Measurements from ENCODE around the gene DEPDC1. TPM values are rescaled to one million over a fixed set of nuclear protein-coding genes. Genes with fewer than 3 reads are reported as not detected.
"Not testable (repeated sequence)": the region's sequence is repeated elsewhere in the genome, so short reads cannot be mapped to it uniquely, and the experiment has no call there.

The DEPDC1 gene
- total RNA-seq, 1 donor from 2014 or later, result 0.26 TPM

- no peak for TF ChIP-seq CTCF (IDR thresholded peaks at IDR 0.05; ENCODE audit: insufficient read depth, low read length, severe bottlenecking)
- no peak overlapping the region for H3K4me3 ChIP-seq (ENCODE audit: low read depth, low read length)
- no peak for DNase-seq (ENCODE audit: low read depth)
- no peaks in the 10 kb centered on the region for H3K36me3 ChIP-seq (ENCODE audit: control insufficient read depth, insufficient read depth, low read length)
- H3K27me3 ChIP-seq (ENCODE audit: control insufficient read depth, insufficient read depth, low read length), result no peaks in the 10 kb centered on the region
- no peak for FAIRE-seq
These were observed 11.4 kb downstream of the DEPDC1 start for GRCh38 chr1:68485431-68486022.

GRCh38 chr1:68484618-68485017 lies 12.3 kb downstream of the DEPDC1 start:
- Histone ChIP-seq H3K4me3 (ENCODE audit: low read depth, low read length) (no peak overlapping the region), H3K27me3 (ENCODE audit: control insufficient read depth, insufficient read depth, low read length) (no peaks in the 10 kb centered on the region), H3K36me3 (ENCODE audit: control insufficient read depth, insufficient read depth, low read length) (no peaks in the 10 kb centered on the region)
- DNase-seq (ENCODE audit: low read depth), result no peak
- no peak for FAIRE-seq
- TF ChIP-seq CTCF (IDR thresholded peaks at IDR 0.05; ENCODE audit: insufficient read depth, low read length, severe bottlenecking), result no peak

GRCh38 chr1:68481041-68481440 lies 15.8 kb downstream of the DEPDC1 start:
- DNase-seq (ENCODE audit: low read depth), result no peak
- FAIRE-seq, result no peak
- Histone ChIP-seq H3K27me3 (ENCODE audit: control insufficient read depth, insufficient read depth, low read length) (no peaks in the 10 kb centered on the region), H3K36me3 (ENCODE audit: control insufficient read depth, insufficient read depth, low read length) (no peaks in the 10 kb centered on the region), H3K4me3 (ENCODE audit: low read depth, low read length) (no peak overlapping the region)
- no peak for TF ChIP-seq CTCF (IDR thresholded peaks at IDR 0.05; ENCODE audit: insufficient read depth, low read length, severe bottlenecking)

DNA sequence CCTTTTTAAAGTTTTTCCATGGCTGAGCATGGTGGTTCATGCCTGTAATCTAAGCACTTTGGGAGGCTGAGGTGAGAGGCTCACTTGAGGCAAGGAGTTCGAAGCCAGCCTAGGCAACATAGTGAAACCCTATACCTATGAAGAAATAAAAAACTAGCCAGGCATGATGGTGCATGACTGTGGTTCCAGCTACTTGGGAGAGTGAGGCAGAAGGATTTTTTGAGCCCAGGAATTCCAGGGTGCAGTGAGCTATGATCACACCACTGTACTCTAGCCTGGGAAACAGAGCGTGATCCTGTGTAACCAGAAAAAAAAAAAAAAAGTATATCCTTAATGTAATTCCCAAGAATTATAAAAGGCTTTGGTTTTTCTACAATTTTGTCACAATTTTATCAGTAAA lies 17.4 kb downstream of the DEPDC1 start:
- H3K27me3 ChIP-seq (ENCODE audit: control insufficient read depth, insufficient read depth, low read length), result no peaks in the 10 kb centered on the region
- DNase-seq (ENCODE audit: low read depth), result no peak
- H3K36me3 ChIP-seq (ENCODE audit: control insufficient read depth, insufficient read depth, low read length), result no peaks in the 10 kb centered on the region
- FAIRE-seq, result no peak
- TF ChIP-seq CTCF (IDR thresholded peaks at IDR 0.05; ENCODE audit: insufficient read depth, low read length, severe bottlenecking), result no peak
- H3K4me3 ChIP-seq (ENCODE audit: low read depth, low read length), result no peak overlapping the region

GRCh38 chr1:68478662-68479061 lies 18.2 kb downstream of the DEPDC1 start:
- Histone ChIP-seq H3K4me3 (ENCODE audit: low read depth, low read length) (no peak overlapping the region), H3K36me3 (ENCODE audit: control insufficient read depth, insufficient read depth, low read length) (no peaks in the 10 kb centered on the region), H3K27me3 (ENCODE audit: control insufficient read depth, insufficient read depth, low read length) (no peaks in the 10 kb centered on the region)
- DNase-seq (ENCODE audit: low read depth), result no peak
- FAIRE-seq, result no peak
- no peak for TF ChIP-seq CTCF (IDR thresholded peaks at IDR 0.05; ENCODE audit: insufficient read depth, low read length, severe bottlenecking)

DNA sequence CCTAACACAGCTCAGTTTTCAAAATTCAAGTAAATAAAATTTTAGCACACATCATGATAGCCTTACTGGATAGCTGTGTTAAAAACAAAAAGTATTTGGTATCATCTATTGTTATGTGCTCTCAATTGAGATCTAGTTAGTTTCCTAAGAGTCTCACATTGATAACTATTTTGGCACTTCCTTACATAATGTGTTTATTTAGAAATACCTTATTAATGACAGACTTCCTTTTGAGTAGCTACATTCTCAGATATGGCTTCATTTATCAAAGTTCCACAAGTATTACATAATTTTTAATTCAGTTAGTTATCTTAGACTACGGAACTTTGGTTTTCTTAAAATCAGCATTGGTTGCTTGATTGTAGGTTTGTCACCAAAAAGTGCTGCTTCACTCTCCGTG lies 20.3 kb downstream of the DEPDC1 start:
- H3K36me3 ChIP-seq (ENCODE audit: control insufficient read depth, insufficient read depth, low read length); DNase-seq (ENCODE audit: low read depth); H3K4me3 ChIP-seq (ENCODE audit: low read depth, low read length); H3K27me3 ChIP-seq (ENCODE audit: control insufficient read depth, insufficient read depth, low read length); FAIRE-seq: not testable (repeated sequence)

Data from bronchial epithelial cell (primary cell).